ENCODE measurements around the gene ZBTB7C.
"Not testable (repeated sequence)": the region's sequence is repeated elsewhere in the genome, so short reads cannot be mapped to it uniquely, and the experiment has no call there.

Gene ZBTB7C

DNA sequence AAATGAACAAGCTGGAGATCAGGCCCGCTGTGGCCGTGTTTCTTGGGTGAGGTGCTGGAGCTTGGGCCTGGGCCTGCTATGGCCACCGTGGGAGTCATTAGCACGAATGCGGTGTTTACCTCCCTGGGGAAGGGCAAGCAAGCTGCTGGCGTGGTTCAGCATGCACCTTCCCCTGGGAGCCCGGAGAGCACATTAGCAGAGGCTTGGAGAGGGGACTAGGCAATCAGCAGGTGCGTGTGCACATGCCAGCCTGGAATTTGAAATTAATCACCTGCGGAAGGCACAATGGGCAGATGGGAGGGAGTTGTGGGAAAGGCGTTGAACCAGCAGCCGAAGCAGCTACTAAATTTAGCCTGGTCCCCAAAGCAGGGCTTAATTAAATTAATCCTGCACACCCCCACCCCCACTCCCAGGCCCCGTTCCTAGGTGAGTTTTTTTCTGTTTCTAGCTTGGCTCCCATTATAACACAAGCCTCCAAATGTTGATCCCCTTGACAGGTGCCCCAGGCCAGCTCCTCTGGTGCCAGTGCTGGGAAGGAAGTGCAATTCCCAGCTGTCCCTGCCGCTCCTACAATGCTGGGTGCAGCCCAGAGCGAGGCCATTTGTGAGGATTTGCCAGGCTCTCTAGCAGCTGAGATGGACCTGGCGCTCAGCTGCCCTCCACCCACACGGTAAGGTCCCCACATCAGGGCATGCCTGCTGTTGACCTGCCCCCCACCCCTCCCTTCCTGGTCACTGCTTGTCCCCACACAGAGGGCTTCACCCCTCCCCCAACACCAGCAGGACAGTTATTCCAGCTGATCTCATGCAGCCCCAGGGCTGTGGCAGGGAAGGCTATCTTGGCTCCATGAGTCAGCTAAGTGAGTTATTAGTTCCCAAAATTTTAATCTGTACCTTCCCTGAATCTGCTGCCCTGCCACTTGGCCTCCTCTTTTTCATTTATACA lies 115.0 kb downstream of the ZBTB7C start:
- DNase-seq: no peak

DNA sequence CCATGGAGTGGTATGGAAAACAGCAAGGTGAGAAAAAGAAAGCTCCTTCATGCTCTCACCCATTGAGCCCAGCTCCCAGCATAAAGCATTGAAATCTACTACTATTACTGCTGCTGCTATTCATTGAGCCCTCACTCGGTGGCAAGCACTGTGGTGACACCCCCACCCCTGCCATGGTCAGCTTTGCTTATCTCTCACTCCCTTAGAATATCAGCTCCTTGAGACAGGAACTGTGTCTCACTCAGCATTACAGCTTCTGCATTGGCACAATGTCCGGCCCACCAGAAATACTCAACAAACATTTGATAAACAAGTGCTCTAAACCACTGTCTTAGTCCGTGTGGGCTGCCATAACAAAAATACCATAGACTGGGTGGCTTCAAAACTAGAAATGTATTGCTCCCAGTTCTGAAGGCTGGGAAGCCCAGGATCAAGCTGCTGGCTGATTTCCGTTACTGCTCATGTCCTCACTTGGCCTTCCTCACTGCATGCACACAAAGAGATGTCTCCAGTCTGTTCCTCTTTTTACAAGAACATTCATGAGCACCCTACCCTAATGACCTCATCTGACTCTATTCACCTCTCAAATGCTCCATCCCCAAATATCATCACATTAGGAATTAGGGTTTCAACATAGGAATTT lies 116.3 kb downstream of the ZBTB7C start:
- DNase-seq: no peak

DNA sequence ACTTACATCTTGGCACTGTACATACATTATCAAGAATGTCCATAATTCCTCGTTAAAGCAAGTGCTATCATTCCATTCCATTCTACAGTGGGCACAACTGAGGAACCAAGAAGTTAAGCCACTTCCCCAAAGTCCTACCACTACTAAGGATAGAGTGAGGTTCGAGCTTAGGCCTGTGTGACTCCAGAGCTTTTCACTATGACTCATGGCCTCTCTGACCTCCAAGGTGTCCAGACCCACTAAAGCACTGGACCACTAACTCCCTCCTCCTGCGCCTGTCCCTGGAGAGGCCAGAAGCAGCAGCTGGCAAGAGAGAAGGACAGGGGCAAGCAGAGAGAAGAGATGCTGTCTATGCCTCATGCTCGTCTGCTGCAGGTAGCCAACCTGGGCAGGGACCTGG lies 117.0 kb downstream of the ZBTB7C start:
- no peak for DNase-seq

DNA sequence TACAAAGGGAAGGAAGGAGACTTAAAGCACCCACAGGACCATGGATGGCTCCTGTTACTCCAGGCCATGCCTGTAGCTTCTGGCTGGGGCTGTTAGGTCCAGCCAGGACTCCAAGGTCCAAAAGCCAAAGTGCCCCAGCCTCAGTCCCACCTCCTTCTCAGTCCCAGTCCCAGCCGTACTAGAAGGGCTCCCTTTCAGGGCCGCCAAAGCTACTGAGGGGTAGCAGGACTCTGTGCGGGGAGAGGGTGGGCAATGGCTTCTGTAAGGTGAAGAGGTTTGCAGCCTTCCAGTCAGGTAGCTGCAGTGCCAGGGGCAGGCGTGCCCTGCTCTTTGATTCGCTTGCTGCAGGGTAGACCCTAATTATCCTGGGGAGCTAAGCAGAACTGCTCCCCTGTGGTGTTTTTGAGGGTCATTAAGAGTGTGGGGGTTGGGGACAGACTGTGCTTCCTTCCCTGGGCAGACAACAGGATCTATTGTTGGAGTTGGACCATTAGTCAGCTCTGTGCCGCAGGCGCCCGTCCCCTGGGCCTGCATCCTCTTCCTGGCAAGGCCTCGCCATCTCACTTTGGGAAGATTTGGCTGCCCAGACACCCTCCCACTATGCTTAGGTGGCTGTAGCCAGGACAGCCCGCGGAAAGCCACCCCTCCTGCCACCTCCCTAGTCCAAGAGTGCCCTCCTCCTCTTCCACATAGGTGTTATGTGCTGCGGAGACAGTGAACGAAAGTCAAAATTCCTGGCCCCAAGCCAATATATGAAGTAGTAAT lies 118.8 kb downstream of the ZBTB7C start:
- no peak for DNase-seq

DNA sequence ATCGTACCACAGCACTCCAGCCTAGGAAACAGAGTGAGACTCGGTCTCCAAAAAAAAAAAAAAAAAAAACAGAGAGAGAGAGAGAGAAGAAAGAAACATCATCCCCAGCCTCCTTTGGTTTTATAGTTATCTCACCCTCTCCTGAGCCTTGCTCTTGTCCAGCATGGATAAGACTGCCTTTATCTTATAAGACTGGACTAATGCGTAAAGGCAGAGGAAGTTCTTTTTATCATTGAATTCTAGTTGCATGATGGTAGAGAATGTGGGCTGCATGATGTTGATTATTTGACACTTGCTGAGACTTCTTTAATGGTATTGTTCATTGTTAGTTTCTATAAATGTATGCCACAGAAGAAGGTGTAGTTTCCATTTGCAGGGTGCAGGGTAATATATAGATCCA lies 124.4 kb downstream of the ZBTB7C start:
- DNase-seq: no peak

DNA sequence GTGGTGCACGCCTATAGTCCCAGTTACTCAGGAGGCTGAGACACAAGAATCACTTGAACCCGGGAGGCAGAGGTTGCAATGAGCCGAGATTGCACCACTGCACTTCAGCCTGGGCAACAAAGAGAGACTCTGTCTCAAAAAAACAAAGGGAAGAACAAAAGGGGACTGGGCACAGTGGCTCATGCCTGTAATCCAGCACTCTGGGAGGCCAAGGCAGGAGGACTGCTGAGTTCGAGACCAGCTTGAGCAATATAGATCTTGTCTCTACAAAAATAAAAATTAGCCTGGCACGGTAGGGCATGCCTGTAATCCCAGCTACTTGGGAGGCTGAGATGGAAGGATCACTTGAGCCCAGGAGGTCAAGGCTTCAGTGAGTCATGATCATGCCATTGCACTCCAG lies 125.2 kb downstream of the ZBTB7C start:
- not testable (repeated sequence) for DNase-seq

DNA sequence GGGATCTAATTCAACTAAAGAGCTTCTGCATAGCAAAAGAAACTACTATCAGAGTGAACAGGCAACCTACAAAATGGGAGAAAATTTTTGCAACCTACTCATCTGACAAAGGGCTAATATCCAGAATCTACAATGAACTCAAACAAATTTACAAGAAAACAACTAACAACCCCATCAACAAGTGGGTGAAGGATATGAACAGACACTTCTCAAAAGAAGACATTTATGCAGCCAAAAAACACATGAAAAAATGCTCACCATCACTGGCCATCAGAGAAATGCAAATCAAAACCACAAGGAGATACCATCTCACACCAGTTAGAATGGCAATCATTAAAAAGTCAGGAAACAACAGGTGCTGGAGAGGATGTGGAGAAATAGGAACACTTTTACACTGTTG lies 127.7 kb downstream of the ZBTB7C start:
- DNase-seq: not testable (repeated sequence)

DNA sequence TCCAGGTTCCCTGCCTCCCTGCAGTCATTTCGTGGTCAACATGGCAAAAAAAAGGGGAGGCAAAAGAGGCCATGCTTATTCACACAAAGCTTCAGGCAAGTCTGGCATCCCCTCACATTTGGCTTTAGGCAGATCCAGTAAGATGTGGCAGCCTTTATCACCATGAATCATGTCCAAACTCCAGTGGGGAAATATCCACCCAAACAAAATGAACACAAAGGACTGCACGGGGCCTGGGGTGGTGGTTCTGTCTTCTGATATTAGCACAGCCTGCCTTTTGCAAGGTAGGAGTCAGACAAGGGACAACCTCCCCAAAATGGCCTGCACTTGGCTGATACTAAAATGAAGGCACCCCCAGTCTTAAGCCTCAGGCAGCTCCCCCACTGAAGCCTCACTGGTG lies 129.9 kb downstream of the ZBTB7C start:
- DNase-seq: no peak

DNA sequence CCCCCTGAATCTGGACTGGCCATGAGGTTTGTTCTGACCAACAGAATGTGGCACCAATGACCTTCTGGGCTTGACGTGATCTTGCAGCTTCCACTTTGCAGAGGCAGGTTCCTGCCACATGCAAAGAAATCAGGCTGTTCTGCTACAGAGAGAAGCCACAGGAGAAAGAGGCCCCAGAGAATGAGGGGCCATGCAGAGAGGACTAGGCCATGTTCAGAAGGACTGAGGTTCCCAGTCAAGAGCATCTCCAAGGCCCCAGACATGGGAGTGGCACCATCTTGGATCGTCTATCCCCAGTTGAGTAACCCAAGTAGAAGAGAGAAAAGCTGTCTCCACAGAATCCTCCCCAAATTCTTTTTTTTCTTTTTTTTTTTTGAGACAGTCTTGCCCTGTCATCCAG lies 131.1 kb downstream of the ZBTB7C start:
- DNase-seq: no peak

DNA sequence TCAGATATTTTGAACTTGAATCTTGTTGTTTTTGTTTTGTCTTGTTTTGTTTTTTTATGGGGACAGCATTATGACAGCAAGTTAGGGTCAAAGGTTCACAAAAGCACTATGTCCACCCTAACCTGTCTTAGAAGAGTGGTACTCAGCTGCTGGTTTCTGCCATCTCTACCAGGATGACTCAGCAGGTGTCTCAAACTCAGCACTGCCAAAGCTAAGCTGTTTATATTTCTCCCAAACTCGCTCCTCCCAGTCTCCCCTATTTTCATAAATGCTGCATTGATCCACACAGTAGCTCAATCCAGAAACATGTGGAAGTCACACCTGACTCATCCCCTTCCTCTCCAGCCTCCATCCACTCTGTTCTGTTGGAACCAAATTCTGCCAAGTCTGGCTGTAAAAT lies 134.9 kb downstream of the ZBTB7C start:
- no peak for DNase-seq

DNA sequence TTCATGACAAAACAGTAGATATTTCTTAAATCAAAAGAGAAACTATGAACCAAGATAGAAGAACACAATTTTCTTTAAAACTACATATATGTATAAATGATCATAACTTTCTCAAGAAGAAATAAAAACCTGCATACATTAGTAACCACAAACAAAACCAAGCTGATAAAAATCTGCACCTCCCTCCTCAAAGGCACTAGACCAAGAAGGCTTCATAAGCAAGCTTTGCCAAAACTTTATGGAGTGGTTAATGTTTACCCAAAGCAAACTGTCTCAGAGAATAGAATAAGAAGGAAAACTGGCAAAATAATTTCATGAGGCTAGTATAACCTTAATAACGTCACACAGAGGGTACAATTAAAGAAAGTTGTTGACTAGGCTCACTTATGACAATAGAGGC lies 138.3 kb downstream of the ZBTB7C start:
- no peak for DNase-seq

DNA sequence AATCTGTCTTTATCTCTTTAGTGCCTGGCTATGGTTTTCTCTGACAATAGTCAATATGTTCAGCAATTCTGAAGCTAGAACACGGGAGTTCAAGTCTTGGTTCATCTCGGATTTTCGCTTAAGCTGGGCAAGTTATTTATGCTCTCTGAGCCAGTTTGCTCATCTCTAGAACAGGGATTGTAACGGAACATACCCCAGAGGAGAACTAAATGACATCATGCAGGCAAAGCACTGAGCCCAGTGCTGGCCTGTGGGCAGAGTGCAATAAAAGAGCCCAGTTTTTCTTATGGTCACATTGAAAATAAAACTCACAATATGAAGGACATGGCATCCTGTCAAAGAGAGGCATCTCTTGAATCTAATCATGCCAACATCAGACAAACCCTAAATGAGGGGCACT lies 143.9 kb downstream of the ZBTB7C start:
- no peak for DNase-seq

DNA sequence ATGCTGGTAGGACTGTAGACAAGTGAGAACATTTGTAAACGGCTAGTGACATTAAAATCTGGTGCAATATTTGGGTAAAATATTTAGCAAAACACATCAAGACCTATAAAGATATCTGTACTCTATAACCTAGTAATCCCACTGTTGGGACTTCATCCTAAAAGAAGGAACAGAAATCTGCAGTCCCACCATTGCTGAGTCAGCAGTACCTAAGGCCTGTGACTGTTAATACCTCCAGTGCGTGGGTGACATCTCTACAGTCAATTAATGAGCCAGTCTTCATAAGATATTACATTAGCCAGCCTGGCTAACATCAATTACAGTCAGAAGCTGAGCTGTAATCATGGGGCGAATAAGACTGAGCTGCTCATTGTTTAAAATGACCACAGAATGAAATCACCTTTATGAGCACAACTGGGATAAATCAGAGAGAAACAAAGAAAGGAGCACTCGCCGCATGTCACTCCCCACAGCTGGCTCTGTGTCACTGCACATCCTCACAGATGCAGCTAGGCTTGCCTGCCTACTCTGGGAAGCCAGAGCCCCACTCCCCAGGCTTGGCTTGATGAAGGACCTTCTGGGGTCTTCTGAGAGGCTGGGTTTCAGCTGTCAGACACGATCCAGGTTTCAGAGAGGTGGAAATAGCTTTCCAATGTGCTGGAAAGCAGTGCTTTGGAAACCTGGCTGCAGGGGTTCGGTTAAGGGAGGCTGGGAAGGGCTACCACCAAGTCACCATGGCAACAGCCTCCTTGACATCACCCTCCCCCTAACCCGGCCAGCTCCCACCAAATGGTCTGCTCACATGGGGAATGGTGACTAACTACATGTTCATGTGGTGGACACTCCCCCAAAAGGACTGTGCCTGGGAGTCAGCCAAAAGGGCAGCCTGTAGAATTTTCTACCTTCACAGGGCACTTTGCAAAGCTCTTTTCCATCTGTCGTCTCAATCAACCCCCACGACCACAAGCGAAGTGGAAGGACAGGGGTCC lies 145.0 kb downstream of the ZBTB7C start:
- DNase-seq: no peak

DNA sequence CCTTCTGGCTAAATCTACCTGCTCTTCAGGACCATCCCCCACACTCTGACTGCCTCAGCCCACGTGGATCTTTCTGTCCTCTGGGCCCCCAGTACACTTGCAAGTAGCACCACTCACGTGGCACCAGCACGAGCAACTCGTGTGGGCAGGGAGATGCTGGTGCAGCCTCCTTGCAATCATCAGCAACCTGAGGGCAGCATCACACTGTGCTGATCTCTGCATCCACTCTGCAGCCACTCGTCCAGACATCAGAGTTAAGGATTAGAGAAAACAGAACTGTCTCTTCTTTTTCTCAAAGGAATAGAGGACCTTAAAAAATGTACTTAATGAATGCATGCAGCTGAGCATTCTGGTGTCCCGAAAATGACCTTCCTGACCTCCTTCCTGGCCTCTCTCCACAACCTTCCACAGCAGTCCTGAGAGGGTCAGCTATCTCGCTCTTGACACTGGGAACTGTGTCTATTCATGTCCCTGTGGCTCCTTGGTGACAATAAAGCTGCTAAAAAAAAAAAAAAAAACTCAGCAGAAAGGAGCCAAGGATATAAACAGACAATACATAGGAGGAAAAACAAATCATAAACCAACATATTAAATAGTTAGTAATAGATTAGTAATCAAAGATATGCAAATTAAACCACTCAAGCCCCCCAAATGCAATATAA lies 145.9 kb downstream of the ZBTB7C start:
- DNase-seq: no peak

DNA sequence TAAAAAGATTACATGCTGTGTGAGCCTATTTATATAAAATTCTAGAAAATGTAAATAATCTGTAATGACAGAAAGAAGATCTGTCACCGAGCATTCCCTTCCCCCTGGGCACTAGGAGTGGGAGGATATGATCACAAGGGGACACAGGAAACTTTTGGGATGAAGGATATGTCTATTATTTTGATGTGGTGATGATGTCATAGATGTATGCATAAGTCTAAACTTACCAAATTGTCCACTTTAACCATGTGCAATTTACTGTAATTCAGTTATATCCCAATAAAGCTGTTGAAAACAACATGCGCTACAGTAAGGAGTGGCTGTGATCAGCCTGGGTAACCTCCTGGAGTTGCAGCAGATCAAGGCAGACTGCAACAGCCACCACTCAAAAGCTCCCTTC lies 148.9 kb downstream of the ZBTB7C start:
- DNase-seq: no peak

DNA sequence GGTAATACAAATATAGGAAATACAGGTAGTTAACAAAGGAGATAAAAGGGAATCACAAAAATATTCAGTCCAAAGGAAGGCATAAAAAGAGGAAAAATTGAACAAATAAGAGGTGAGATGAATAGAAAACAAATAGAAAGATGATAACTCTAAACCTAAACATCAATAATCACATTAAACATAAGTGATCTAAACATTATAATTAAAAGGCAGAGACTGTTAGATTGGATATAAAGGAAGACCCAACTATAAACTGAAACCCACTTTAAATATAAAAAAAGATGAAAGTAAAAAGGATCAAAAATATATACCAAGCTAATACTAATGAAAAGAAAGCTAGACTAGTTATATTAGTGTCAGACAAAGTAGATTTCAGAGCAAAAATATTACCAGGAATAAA lies 152.3 kb downstream of the ZBTB7C start:
- no peak for DNase-seq

DNA sequence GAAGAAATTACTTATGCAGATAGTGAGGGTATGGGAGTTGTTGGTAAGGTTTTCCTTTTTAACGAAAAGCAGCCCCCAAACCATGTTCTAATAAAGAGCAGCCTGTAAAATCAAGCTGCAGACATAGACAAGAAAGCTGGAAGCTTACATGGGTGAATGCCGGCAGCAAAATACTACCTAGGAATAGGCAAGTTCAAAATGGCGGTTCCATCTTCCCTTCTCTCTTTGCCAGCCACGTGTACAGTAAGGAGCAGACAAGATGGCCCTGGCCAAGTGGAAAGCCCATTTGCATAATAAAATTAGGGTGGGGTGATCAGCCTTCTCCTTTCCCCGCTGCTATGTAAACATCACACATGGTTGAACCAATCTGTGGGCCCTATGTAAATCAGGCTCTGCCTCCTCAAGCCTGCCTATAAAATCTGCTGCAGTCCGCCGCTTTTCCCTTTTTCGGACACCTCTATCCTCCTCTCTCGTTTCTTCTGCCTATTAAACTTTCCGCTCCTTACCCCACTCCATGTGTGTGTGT lies 155.0 kb downstream of the ZBTB7C start:
- DNase-seq: no peak

DNA sequence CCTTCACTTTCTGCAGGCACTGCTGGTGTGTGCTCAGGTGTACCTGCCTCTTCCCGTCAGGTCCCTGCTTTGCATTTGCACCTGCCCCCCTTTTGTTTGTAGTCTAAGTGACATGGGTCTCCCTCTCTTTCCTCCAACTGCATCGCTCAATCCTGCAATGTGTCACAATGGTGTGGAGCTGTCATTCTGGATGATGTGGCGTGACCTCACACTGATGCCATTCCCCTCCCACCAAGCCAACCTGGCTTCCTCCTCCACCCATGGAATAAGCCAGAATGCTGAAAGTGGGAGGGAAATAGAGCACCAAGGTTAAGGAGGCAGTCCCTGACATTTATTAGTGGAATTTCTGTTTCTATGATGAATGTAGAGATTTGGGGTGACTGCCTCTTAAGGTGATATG lies 156.7 kb downstream of the ZBTB7C start:
- DNase-seq: no peak

DNA sequence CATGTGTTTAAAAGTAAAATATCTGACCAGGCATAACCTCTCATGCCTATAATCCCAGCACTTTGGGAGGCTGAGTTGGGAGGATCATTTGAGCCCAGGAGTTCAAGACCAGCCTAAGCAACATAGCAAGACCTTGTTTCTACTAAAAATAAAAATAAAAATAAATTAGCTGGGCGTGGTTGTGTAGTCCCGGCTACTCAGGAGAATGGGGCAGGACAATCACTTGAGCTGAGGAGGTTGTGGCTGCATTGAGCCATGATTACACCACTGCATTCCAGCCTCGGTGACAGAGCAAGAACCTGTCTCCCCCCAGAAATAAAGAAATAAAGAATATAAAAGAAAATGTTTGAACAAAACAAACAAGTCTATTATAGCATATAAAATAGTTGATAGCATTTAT lies 158.3 kb downstream of the ZBTB7C start:
- DNase-seq: no peak

DNA sequence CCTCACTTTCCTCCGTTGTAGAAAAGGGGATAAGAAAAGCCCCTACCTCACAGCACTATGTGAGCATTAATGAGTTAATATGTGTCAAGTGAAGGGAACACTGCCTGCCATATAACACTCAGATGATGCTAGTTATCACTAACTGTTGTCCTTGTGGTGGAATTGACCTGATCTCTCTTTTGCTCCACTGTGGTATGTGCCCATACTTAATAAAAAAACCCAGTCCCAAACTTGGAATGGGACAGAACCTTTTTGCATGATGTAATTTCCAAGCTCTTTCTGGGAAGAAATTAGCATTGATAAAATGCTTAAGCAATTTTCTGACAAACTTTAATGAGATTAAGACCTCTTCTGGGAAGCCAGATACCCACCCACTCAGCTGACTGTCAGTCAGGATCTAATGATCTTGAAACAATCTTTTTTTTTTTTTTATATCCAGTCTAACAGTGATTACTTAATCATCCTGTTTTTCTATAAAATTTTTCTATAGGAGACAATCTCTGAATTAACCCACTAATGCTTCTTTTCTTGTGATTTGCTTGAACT lies 158.7 kb downstream of the ZBTB7C start:
- no peak for DNase-seq

DNA sequence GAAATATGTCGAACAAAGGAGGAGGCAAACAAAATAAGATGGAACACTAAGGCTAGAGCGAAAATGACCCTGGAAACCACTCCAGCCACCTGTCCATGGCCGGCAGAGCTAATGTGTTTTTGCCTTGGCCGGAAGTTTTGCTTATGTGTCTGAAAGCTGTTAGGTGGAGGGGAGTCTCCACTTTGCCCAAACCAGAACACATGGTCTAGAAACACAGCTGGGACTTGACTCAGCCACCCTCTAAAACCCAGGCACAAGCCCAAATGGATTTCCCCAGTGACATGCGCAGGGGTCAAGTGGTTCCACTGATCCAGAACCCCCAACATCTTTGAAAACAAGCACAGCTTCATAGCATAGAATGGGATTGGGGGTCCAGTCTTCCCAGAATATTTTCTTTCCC lies 159.3 kb downstream of the ZBTB7C start:
- DNase-seq: no peak
